HuH-7.5 (cell line): Measurements from ENCODE around the gene F2R.
"Not testable (repeated sequence)": the region's sequence is repeated elsewhere in the genome, so short reads cannot be mapped to it uniquely, and the experiment has no call there.

Experiments used
- DNase-seq: peaks from one replicate; pipeline ENCODE4 v3.0.0; 2011; ENCODE audit warnings: low spot score

The F2R gene

DNA sequence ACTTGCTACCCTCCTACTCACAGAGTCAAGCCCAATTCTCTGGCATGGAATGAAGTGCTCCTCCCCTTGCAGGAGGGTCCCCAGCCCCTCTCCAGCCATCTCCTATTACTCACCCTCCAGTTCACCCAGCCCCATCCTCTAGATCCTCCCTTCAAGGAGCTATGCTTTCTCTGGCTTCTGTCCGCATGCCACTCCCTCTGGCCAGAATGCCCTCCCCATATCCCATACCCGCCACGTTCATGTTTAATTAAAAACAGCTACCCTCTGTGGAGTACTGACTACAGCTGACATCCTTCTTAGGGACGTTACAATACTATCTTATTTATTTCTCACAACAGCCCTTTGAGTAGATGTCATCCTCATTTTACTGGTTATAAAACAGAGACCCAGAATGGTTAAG lies 3.0 kb downstream of the F2R start:
- no peak for DNase-seq

GRCh38 chr5:76720988-76721569 lies 5.2 kb downstream of the F2R start:
- DNase-seq, result no peak

DNA sequence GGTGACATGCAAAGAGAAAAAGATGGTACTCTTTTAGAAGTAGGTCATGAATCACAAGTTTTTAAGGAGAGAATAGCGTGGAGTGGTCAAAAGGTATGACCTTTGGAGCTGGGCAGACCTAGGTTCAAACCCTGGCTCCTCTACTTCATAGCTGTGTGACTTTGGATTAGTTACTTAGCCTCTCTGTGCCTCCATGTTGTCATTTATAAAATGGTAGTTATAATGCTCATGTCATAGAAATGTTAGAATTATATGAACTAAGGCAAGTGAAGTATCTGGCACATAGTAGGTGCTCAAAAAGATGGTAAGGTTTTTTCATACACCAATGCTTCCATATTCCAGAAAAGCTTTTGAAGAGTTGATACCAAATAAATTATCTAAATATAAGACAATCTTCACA lies 7.3 kb downstream of the F2R start:
- DNase-seq, result no peak

DNA sequence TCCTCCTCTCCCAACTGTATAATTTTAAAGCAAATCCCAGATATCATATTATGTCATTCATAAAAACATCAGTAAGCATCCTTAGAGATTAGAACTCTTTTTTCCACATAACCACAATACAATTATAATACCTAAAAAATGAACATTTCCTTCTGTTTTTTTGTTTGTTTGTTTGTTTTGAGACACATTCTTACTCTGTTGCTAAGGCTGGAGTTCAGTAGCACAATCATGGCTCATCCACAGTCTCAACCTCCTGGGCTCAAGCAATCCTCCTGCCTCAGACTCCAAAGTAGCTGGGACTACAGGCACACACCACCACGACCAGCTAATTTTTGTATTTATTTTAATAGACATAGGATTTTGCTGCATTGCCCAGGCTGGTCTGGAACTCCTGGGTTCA lies 8.0 kb downstream of the F2R start:
- DNase-seq, result no peak

GRCh38 chr5:76724871-76725270 lies 8.9 kb downstream of the F2R start:
- no peak for DNase-seq

DNA sequence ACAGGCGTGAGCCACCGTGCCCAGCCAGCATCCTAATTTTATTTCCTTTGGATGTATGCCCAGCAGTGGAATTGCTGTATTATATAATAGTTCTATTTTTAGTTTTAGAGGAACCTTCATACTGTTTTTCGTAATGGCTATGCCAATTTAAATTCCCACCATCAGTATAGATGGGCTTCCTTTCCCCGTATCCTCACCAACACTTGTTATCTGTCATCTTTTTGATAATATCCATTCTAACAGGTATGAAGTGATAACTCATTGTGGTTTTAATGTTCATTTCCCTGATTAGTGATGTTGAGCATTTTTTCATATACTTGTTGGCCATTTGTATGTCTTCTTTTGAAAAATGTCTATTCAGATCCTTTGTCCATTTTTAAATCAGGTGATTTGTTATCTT lies 13.0 kb downstream of the F2R start:
- DNase-seq, result no peak

DNA sequence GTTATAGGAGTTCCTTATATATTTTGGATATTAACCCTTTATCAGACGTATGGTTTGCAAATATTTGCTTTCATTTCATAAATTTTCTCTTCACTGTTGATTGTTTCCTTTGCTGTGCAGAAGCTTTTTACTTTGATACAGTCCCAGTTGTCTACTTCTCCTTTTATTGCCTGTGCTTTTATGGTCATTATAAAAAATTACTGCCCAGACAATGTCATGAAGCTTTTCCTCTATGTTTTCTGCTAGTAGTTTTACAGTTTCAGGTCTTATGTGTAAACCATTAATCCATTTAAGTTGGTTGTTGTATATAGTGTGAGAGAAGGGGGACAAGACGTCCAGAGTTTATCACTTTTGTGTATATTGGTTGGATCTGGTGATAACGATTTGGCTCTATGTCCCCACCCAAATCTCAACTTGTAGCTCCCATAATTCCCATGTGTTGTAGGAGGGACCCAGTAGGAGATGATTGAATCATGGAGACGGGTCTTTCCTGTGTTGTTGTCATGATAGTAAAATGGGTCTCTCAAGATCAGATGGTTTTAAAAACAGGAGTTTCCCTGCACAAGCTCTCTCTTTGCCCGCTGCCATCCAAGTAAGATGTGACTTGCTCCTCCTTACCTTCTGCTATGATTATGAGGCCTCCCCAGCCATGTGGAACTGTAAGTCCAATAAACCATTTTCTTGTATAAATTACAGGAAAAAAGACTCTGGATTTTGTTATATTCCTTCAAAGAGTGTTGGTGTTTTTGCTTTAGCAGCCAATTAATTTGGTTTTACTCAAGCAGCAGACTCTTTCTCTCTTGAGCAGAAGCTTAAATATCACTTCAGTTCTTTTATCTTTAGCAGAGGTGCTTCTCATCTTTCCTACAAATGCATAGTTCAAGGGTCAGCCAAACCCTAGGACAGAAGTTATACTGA lies 13.7 kb downstream of the F2R start:
- DNase-seq, result no peak

DNA sequence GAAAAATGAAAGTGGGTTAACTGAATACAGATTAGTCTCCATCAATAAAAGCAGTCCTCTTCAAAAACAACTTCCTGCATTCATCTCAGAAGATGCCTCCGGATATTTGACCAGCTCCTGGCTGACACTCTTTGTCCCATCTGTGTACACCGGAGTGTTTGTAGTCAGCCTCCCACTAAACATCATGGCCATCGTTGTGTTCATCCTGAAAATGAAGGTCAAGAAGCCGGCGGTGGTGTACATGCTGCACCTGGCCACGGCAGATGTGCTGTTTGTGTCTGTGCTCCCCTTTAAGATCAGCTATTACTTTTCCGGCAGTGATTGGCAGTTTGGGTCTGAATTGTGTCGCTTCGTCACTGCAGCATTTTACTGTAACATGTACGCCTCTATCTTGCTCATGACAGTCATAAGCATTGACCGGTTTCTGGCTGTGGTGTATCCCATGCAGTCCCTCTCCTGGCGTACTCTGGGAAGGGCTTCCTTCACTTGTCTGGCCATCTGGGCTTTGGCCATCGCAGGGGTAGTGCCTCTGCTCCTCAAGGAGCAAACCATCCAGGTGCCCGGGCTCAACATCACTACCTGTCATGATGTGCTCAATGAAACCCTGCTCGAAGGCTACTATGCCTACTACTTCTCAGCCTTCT lies 16.6 kb downstream of the F2R start:
- DNase-seq, result no peak

DNA sequence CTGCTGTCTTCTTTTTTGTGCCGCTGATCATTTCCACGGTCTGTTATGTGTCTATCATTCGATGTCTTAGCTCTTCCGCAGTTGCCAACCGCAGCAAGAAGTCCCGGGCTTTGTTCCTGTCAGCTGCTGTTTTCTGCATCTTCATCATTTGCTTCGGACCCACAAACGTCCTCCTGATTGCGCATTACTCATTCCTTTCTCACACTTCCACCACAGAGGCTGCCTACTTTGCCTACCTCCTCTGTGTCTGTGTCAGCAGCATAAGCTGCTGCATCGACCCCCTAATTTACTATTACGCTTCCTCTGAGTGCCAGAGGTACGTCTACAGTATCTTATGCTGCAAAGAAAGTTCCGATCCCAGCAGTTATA lies 17.1 kb downstream of the F2R start:
- no peak for DNase-seq

- DNase-seq, result no peak
These were observed 20.0 kb downstream of the F2R start for GRCh38 chr5:76735762-76736545.

- DNase-seq, result no peak
These were observed 21.0 kb downstream of the F2R start for GRCh38 chr5:76736679-76737556.

DNA sequence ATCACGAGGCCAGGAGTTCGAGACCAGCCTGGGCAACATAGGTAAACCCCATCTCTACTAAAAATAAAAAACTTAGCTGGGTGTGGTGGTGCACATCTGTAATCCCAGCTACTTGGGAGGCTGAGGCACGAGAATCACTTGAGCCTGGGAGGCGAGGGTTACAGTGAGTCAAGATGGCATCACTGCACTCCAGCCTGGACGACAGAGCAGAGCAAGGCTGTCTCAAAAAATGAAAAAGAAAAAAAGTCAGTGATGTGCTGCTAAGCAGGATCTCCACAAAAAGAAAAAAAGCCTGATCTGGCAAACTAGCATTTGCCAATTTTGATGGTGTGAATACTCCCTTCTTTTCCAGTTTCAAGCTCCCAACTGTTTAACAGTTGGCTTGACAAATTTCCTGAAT lies 21.9 kb downstream of the F2R start:
- no peak for DNase-seq

DNA sequence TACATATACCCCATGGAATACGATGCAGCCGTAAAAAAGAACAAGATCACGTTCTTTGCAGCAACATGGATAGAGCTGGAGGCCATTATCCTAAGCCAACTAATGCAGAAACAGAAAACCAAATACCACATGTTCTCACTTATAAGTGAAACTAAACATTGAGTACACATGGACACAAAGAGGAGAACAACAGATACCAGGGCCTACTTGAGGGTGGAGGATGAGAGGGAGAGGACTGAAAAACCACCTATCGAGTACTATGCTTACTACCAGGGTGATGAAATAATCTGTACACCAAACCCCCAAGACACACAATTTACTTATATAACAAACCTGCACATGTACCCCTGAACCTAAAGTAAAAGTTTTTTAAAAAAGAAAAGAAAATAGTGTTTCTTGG lies 25.6 kb downstream of the F2R start:
- DNase-seq, result not testable (repeated sequence)

DNA sequence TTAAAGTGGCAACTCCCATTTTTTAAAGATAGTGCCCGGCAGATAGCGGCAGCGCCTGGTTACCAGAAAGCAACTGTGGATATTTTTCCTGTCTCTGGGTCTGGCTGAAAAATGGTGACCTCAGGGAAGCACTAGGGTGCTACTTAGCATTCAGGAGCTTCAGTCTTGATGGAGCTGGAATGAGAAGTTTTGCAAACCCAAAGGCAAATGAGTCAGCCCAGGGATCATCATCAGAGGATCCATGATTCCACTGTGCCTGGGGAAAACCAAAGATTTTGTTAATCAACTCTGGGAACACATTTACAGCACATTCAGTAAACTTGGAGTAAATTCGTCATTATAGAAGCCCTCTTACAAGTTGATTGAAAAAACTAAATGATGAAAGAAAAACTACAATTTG lies 26.7 kb downstream of the F2R start:
- DNase-seq, result no peak

DNA sequence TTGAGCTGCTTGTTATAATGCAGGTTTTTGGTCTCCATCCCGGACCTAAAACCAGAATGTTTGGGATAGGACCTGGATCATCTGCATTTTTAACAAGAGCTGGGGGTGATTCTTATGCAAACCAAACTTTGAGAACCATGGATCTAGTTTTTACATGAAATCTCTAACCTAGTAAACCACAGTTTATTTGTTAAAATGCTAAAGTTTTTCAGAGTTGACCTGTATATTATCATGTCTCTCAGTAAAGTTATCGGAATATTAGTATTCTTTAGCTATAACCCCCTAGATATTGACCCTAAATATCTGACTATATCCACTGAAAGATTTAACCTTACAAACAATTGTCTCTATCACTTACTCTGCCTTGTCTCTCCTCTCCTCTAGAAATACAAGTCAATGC lies 28.7 kb downstream of the F2R start:
- DNase-seq, result no peak

DNA sequence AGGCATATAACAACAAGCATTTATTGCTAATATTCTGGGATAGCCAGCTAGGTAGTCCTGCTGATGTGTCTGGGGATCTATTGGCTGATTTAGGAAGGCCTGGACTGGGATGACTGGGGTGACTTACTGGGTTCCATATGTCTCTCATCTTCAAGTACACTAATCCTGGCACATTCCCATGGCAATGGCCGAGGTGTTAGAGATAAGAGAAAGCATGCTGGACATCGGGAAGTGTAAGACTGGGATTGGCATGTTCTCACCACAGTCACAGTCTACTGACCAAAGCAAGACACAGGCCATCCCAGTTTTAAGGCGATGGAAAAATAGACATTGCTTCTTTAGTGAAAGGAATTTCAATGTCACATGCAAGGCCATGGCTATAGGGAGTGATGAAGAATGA lies 29.7 kb downstream of the F2R start:
- DNase-seq, result no peak

DNA sequence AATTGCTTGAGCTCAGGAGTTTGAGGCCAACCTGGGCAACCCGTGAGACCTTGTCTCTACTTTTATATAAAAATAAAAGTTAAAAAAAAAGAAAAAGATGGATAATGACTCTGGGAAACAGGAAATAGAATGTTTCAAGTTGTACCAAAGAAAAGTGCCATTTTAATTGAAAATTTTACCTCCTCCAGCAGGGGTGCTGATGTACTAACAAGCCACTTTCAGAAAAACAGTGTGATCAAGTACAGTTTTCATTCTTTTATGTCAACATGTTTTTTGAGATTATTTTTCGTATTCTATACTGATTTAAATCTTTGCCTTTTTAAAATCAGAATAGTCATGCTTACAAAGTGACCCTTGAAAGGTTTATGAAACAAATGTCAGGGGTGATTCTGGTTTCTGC lies 30.8 kb downstream of the F2R start:
- DNase-seq, result no peak

GRCh38 chr5:76747706-76748105 lies 31.8 kb downstream of the F2R start:
- DNase-seq, result no peak

GRCh38 chr5:76751291-76751690 lies 35.4 kb downstream of the F2R start:
- no peak for DNase-seq

- no peak for DNase-seq
These were observed 38.7 kb downstream of the F2R start for GRCh38 chr5:76754668-76755078.

GRCh38 chr5:76755779-76756637 lies 40.1 kb downstream of the F2R start:
- no peak for DNase-seq
